Ramos (cell line): Measurements from ENCODE around the gene PRDM4.

Experiments used
- in situ Hi-C: fragments of 300-500 bp; cut with MboI; formaldehyde crosslinking; loops from one replicate; pipeline ENCODE4 v1.14.3; 2022; ENCODE audit warnings: low sequenced_read_pairs; ENCODE audit not compliant: unreplicated experiment

PRDM4 gene

GRCh38 chr12:107760809-107761501 is at the start of gene PRDM4:
TSS of gene PRDM4 (minus strand) at chr12:107761137. CDS start at chr12:107760515, 622 bp downstream.
- in situ Hi-C loops: loop anchor here (10.0 kb wide), 1 partner anchor 124 kb away; no protein-coding TSS in a partner anchor

GRCh38 chr12:107807471-107808150 is 46.7 kb upstream of the PRDM4 start:
- in situ Hi-C loops: no loop called here

- in situ Hi-C loops: no loop called here
Measured at GRCh38 chr12:107805488-107806180, 44.7 kb upstream of the PRDM4 start.

GRCh38 chr12:107803092-107803491 is 42.2 kb upstream of the PRDM4 start:
- in situ Hi-C loops: no loop called here

- in situ Hi-C loops: no loop called here
Measured at GRCh38 chr12:107801150-107801549, 40.2 kb upstream of the PRDM4 start.

- in situ Hi-C loops: no loop called here
Measured at GRCh38 chr12:107798580-107798979, 37.6 kb upstream of the PRDM4 start.

- in situ Hi-C loops: no loop called here
Measured at GRCh38 chr12:107794451-107794850, 33.5 kb upstream of the PRDM4 start.

GRCh38 chr12:107791465-107792089 is 30.6 kb upstream of the PRDM4 start:
- in situ Hi-C loops: no loop called here

- in situ Hi-C loops: no loop called here
Measured at GRCh38 chr12:107788690-107789458, 27.9 kb upstream of the PRDM4 start.

GRCh38 chr12:107788281-107788680 is 27.3 kb upstream of the PRDM4 start:
- in situ Hi-C loops: no loop called here

- in situ Hi-C loops: no loop called here
Measured at GRCh38 chr12:107783406-107784376, 22.8 kb upstream of the PRDM4 start.

GRCh38 chr12:107782067-107782466 is 21.1 kb upstream of the PRDM4 start:
- in situ Hi-C loops: no loop called here

- in situ Hi-C loops: no loop called here
Measured at GRCh38 chr12:107780298-107780697, 19.4 kb upstream of the PRDM4 start.

- in situ Hi-C loops: no loop called here
Measured at GRCh38 chr12:107779077-107779831, 18.3 kb upstream of the PRDM4 start.

GRCh38 chr12:107778383-107779025 is 17.6 kb upstream of the PRDM4 start:
- in situ Hi-C loops: no loop called here

GRCh38 chr12:107776171-107776570 is 15.2 kb upstream of the PRDM4 start:
- in situ Hi-C loops: no loop called here

- in situ Hi-C loops: no loop called here
Measured at GRCh38 chr12:107775093-107775721, 14.3 kb upstream of the PRDM4 start.
